Effector memory CD4-positive, alpha-beta T cell (primary cell): ENCODE measurements around the gene GORASP1.

Experiments used
- DNase-seq, 3 donors: peaks; one replicate each; pipeline ENCODE4 v3.0.0-alpha.2; 2020
- H3K27ac ChIP-seq: 2 replicates; pipeline ENCODE4 v1.7.0; 2013; ENCODE audit warnings: mild to moderate bottlenecking, low read length, moderate library complexity; ENCODE audit not compliant: insufficient read depth, poor library complexity, severe bottlenecking
- H3K27me3 ChIP-seq: replicated peaks from 2 replicates; pipeline ENCODE4 v1.7.0; 2013; ENCODE audit warnings: mild to moderate bottlenecking, low read length; ENCODE audit not compliant: insufficient read depth, control insufficient read depth, poor library complexity, severe bottlenecking
- H3K36me3 ChIP-seq: 2 replicates; pipeline ENCODE4 v1.7.0; 2013; ENCODE audit warnings: mild to moderate bottlenecking, low read length, moderate library complexity; ENCODE audit not compliant: control insufficient read depth, insufficient read depth
- H3K4me1 ChIP-seq: 2 replicates; pipeline ENCODE4 v1.7.0; 2013; ENCODE audit warnings: low read length, mild to moderate bottlenecking; ENCODE audit not compliant: control insufficient read depth, insufficient read depth, poor library complexity, severe bottlenecking
- H3K4me3 ChIP-seq: 2 replicates; pipeline ENCODE4 v1.7.0; 2013; ENCODE audit warnings: low read length, low read depth, mild to moderate bottlenecking; ENCODE audit not compliant: insufficient read depth, poor library complexity, severe bottlenecking
- H3K9me3 ChIP-seq: 2 replicates; pipeline ENCODE4 v1.7.0; 2013; ENCODE audit warnings: mild to moderate bottlenecking, low read length, moderate library complexity; ENCODE audit not compliant: control insufficient read depth

GORASP1 gene

DNA sequence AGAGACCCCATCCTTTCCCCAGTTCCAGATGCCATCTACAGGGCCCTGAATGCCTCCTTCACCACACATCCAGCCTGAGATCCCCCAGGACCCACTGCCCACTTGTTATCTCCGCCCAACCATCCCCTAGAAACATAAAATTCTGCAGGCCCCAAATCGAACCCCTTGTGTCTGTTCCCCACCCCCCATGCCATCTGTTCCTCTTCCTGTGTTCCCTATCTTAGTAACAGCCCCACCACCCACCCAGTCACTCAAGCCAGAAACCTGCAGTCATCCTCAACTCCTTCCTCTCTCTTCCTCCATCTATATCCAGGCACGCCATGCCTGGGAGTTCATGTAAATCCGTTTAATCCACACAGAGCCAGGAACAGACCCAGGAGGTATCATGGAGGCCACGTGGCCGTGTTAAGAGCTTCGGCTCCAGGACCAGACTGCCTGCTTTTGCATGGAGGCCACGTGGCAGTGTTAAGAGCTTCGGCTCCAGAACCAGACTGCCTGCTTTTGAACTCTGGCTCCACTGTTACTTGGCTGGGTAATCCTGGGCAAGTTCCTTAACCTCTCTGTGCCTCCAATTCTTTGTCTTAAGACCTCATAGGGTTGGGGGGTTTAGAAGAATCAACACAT, 41.1 kb upstream of the GORASP1 start:
- H3K4me1 ChIP-seq: peaks cover 65% of the 10 kb centered on the region
- H3K36me3 ChIP-seq: peaks cover 31% of the 10 kb centered on the region
- DNase-seq: no peak
- H3K9me3 ChIP-seq: no peaks in the 10 kb centered on the region
- H3K27me3 ChIP-seq: no peaks in the 10 kb centered on the region
- peak overlapping the region; percentile 36 for H3K4me3 ChIP-seq
- peak overlapping the region; percentile 74 for H3K27ac ChIP-seq

DNA sequence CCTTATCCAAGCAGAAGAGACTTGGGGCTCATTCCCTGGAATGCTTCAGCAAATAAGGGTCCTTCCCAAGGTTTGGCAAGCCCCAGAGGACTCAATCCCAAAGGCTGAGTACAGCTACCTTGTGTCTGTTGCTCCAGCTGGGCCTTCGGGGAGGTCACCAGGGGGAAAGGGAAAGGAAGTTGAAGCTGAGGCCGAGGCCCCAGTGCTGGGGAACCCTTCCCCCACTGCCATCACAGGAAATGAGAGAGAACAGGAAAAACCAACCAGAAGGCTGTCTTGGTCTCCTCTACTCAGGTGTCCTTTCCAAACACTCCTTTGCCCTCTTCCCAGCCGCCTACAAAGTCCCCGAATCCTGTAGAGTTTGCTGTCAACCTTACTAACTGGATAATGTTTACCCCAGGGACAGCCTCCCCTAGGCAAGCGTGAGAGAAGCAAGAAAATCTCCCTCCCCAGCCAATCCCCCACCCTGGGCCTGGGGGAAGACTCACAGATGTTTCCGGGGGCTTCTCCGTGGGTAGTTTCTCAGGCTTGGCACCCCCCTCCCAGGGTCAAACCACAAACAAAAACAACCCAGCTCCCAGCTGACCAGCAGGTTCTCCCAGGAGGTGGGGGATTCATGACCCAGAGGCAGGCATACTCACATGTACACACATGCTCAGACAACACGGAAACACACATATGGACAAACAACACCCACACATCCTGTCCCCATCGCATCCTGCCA, 40.4 kb upstream of the GORASP1 start:
- H3K4me3 ChIP-seq: peak overlapping the region; percentile 36
- H3K4me1 ChIP-seq: peaks cover 65% of the 10 kb centered on the region
- peak in 1 of 3 donors; percentile 33 for DNase-seq
- H3K27ac ChIP-seq: peak overlapping the region; percentile 74
- H3K36me3 ChIP-seq: peaks cover 38% of the 10 kb centered on the region
- no peaks in the 10 kb centered on the region for H3K9me3 ChIP-seq
- no peaks in the 10 kb centered on the region for H3K27me3 ChIP-seq

DNA sequence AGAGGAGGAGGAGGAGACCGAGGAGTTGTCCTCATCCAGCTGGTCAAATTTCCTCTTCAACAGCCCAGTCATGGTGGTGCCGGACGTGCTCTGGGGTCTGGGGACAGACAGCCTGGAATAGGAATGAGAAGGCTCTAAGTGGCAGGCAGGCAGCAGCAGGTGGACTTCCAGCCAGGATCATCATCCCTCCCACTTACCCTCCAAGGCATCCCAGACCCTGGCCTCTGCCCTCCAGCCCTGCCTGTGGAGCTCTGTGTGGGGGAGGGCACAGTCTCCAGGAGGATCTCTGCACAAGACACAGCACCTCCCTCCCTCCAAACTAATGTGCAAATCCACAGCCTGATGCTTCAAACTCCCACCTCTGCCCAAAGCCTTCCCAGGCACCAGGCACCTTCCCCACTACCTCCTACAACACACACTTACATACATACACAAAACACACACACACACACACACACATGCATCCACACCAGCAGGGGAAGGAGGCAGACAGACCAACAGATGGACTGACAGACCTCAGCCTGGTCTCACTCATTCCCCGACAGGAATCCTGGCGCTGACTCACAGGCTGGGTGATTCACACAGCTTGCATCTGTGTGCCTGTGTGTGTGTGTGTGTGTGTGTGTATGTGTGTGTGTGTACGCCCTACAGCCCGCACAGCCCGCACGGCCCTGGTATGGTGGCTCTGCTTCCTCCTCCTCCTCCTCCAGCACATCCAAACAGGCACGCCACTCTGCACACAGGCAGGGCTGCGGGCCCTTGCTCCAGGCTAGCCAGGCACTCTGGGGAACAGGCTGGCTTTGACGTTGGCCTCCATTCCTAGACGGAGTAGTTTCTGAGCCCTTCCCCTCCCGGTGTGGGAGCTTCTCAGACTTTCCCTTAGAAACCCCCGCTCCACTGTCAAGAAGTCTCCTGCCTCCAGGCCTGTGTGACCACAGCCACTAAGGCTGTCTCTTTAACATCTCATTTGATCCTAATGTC, 39.5 kb upstream of the GORASP1 start:
- peaks cover 60% of the 10 kb centered on the region for H3K4me1 ChIP-seq
- no peaks in the 10 kb centered on the region for H3K27me3 ChIP-seq
- peak; percentile 47 to 68 (median 62) for DNase-seq
- peak overlapping the region; percentile 36 for H3K4me3 ChIP-seq
- H3K27ac ChIP-seq: peak overlapping the region; percentile 74
- no peaks in the 10 kb centered on the region for H3K9me3 ChIP-seq
- H3K36me3 ChIP-seq: peaks cover 48% of the 10 kb centered on the region

- Histone ChIP-seq H3K9me3 (no peaks in the 10 kb centered on the region), H3K4me3 (no peak overlapping the region), H3K4me1 (peaks cover 52% of the 10 kb centered on the region), H3K36me3 (peaks cover 56% of the 10 kb centered on the region), H3K27ac (no peak overlapping the region), H3K27me3 (no peaks in the 10 kb centered on the region)
- DNase-seq: no peak
Observed at GRCh38 chr3:39146083-39146501, 38.7 kb upstream of the GORASP1 start.

DNA sequence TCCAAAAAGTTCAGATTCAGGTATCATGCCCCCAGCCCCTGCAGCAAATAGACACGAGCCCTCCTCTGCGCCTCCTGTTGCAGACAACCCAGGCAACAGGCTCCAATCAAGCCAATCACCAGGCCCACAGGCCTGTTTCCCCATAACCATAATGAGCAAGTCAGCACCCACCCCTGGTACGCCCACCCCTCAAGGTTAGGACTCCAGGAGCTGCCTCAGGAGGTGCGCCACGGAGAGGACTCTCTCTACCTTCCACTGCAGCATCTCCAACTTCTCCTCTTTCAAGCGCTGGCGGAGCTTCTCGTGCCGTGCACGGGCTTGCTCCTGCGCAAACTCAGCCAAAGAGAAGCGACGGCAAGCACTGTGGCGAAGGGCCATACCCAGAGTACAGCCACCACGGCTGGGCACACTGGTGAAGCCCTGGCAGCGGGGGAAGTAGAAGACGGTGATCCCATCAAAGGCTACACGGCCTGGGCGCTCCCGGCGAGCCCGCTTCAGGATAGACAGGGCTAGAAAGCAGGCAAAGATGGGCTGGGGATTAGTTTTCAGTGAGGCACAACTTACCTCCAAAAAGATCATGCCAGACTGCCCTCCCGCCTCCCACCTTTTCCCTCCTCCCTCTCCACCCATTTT, 37.4 kb upstream of the GORASP1 start:
- Histone ChIP-seq H3K4me3 (no peak overlapping the region), H3K36me3 (peaks cover 68% of the 10 kb centered on the region), H3K27ac (no peak overlapping the region), H3K9me3 (no peaks in the 10 kb centered on the region), H3K4me1 (peaks cover 40% of the 10 kb centered on the region), H3K27me3 (no peaks in the 10 kb centered on the region)
- DNase-seq: no peak

- no peak overlapping the region for H3K4me3 ChIP-seq
- no peak overlapping the region for H3K27ac ChIP-seq
- H3K27me3 ChIP-seq: no peaks in the 10 kb centered on the region
- H3K4me1 ChIP-seq: peaks cover 33% of the 10 kb centered on the region
- H3K36me3 ChIP-seq: peaks cover 68% of the 10 kb centered on the region
- no peaks in the 10 kb centered on the region for H3K9me3 ChIP-seq
- DNase-seq: no peak
Observed at GRCh38 chr3:39144095-39144747, 36.8 kb upstream of the GORASP1 start.

GRCh38 chr3:39143051-39143885, 35.8 kb upstream of the GORASP1 start:
- Histone ChIP-seq H3K4me3 (no peak overlapping the region), H3K27me3 (no peaks in the 10 kb centered on the region), H3K36me3 (peaks cover 68% of the 10 kb centered on the region), H3K9me3 (no peaks in the 10 kb centered on the region), H3K4me1 (peaks cover 25% of the 10 kb centered on the region), H3K27ac (no peak overlapping the region)
- no peak for DNase-seq

DNA sequence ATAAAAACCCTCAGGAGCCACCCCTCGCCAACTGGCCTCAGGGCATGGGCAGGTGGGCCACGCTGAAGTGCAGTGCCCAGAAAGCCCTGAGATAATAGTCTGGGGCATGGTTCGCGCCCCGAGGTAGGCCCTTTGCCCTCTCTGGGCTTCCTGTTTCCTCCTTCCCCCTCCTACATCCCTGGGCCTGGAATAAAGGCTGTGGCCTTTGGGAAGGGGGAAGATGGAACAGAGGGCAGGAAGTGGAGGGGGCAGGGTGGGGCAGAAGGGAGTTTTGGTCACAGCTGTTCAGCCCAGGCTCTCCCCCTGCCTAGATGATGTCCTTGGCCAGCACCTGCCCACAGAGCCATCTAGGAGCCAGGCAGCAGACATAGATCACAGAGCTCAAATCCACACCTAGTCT, 34.6 kb upstream of the GORASP1 start:
- no peaks in the 10 kb centered on the region for H3K9me3 ChIP-seq
- H3K27me3 ChIP-seq: no peaks in the 10 kb centered on the region
- H3K4me3 ChIP-seq: no peak overlapping the region
- H3K27ac ChIP-seq: no peak overlapping the region
- H3K4me1 ChIP-seq: peaks cover 13% of the 10 kb centered on the region
- H3K36me3 ChIP-seq: peaks cover 68% of the 10 kb centered on the region
- no peak for DNase-seq
